Right lobe of liver (tissue), 4 donors: ENCODE measurements around the gene ZCCHC7.

Source experiments
- POLR2A ChIP-seq: fragments of 450-650 bp; IDR thresholded peaks from one replicate; pipeline ENCODE4 v1.6.1; 2017; ENCODE audit warnings: antibody characterized with exemption, mild to moderate bottlenecking
- TF ChIP-seq, protein P1 (sequence below), 4 donors: fragments of 200-600 bp in 3 of 4; fragments of 450-650 bp in 1 of 4; IDR thresholded peaks; one replicate each; pipeline versions ENCODE4 v1.5.1 to v1.8.0; 2016 to 2022; ENCODE audit warnings: antibody characterized with exemption in 4 of 4, mild to moderate bottlenecking in 2 of 4
- donor health status: DM: no; HTN: no; CAD: no.
- donor health status: DM: no; HTN: no; CAD: no.
- donor health status: DM: no; HTN: yes; CAD: no.

DNA sequence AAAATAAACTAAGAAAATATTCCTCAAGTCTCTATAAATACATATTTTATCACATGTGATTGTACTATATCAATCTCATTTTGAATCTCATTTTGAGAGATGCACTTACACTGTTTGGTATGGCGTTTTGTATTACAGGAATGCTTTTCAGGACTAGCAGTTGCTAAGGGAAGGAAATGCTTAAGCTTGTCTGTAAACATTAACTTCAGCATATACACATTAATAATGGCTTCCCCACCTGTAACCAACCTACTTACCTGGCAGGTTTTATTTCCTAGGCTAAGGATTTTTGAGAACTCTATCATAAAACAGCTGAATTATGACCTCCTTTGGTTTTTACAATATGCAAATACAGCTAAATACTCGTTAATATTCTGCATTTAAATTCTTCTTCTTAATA, 161.2 kb downstream of the ZCCHC7 start:
- TF ChIP-seq, protein P1, sequence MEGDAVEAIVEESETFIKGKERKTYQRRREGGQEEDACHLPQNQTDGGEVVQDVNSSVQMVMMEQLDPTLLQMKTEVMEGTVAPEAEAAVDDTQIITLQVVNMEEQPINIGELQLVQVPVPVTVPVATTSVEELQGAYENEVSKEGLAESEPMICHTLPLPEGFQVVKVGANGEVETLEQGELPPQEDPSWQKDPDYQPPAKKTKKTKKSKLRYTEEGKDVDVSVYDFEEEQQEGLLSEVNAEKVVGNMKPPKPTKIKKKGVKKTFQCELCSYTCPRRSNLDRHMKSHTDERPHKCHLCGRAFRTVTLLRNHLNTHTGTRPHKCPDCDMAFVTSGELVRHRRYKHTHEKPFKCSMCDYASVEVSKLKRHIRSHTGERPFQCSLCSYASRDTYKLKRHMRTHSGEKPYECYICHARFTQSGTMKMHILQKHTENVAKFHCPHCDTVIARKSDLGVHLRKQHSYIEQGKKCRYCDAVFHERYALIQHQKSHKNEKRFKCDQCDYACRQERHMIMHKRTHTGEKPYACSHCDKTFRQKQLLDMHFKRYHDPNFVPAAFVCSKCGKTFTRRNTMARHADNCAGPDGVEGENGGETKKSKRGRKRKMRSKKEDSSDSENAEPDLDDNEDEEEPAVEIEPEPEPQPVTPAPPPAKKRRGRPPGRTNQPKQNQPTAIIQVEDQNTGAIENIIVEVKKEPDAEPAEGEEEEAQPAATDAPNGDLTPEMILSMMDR (IDR thresholded peaks at IDR 0.05) = no peak
- no peak for TF ChIP-seq POLR2A
